ENCODE measurements around the gene TAOK1. TPM values are rescaled to one million over a fixed set of nuclear protein-coding genes. Genes with fewer than 3 reads are reported as not detected.

Gene TAOK1
- polyA plus RNA-seq, 1 donor = 32.3 TPM

DNA sequence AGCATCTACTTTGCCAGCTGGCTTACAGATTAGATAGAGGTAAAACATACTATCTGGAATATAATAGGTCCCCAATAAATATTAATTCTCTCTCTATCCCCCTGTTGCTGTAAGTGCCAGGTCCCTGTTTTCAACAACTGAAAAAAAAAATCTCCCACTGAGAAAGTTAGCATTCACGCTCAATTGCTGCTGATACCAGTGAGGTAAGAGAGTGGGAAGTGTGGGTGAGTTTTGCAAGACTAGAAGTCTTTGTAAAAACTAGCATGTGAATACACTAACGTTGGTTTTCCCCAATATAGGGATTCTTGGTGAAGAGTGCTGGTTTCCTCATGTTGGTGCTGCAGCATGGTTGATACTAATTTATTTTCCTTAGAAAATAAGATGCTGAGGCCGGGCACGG, 11.7 kb upstream of the TAOK1 start:
- DNase-seq (ENCODE audit: low read depth) = no peak

DNA sequence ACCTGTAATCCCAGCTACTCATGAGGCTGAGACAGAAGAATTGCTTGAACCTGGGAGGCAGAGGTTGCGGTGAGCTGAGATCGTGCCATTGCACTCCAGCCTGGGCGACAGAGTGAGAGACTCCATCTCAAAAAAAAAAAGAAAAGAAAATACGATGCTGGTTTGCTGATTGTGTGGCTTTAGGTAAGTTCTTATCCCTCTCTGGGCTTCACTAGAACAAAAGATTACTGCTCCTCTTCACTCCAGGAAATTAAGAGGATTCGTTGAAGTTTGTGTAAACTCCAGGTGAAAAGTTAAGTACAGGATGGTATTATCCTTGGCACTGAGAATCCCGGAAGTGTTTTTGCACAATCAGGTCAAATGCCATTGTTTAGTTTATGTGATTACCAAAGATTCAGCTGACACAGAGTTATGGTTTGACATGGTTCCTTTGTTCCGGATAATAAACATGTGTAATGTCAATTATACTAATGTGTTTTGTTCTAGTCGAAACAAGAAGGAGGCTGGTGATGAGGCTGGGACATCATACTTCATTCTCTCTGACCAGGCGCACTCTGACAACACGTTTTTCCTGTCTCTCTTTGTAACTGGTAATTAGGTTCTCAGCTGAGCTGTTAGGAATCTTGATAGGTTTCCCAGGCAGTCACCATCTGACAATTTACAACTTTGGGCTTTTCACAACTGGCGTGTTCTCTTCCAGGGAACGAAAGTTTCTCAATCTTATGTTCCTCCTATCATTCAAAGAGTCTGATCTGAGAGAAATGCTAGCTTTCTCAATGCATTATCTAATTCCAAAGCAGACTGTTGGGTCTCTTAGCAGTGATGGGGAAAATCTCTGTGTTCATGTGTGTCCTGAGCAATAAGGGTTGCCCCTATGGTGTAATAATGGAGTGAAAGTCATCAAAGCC, 10.8 kb upstream of the TAOK1 start:
- DNase-seq (ENCODE audit: low read depth) = no peak

DNA sequence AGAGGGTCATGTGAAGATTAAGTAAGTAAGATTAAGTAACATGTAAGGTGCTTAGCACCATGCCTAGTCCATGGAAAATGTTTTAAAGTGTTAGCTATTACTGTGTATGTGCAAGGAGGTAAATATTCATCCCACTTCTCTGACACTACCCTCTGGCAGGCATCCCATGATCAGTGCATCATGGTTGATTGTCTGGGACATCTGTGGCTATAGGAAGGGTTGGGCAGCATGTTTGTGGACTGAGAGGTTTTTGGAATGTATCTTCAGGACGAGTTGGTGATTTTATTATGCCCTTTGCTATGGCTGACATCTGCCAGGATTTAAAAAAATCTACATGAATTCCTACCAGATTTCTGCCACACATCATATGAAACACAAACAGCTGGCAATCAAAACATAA, 6.5 kb upstream of the TAOK1 start:
- DNase-seq (ENCODE audit: low read depth) = no peak

DNA sequence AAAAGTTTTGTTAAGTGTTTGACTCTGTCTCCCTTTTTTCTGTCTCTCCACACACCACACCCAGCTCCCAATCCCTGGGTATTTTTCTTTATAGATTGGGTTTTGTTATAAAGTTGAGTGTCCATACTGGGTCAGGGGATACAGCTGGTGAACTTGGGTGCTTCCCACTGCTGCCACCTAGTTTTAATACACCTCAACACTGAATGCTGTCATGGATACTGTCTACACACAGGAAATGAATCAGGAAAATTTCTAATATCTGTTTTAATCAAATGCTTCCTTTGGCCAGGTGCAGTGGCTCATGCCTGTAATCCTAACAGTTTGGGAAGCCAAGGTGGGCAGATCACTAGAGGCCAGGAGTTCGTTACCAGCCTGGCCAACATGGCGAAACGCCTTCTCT, 5.3 kb upstream of the TAOK1 start:
- DNase-seq (ENCODE audit: low read depth) = no peak

DNA sequence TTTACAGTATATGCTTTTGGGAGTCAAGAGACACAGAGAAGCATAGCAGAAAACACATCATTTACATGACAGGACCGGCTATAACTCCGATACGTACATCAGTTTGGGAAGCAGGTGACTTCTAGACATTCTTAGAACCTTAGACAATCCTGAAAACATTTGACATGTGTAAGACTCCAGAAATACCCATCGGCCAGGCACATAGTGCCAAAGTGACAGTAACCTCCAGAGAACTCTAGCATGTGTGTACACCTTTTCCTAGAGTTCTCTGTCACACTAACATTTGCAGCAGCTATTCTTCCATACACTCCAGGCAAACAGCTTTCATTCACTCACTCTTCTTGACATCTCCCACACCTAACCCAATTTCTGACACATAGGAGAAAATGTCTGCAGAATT, 3.4 kb upstream of the TAOK1 start:
- DNase-seq (ENCODE audit: low read depth) = no peak

DNA sequence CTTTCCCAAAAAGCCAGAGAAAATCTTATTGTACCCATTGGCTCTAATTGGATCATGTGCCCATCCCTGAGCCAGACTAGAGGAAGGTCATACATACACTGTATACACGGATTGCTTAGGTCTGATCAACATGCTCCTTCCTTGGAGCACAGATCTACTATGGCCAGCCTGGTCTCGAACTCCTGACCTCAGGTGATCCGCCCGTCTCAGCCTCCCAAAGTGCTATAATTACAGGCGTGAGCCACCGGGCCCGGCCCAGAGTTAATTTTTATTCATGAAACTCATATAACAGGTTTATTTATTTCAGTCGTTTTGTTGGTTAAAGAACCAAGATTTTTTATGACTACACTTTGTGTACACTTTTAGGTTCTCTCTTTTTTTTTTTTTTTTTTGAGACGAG, 1.2 kb upstream of the TAOK1 start:
- no peak for DNase-seq (ENCODE audit: low read depth)

DNA sequence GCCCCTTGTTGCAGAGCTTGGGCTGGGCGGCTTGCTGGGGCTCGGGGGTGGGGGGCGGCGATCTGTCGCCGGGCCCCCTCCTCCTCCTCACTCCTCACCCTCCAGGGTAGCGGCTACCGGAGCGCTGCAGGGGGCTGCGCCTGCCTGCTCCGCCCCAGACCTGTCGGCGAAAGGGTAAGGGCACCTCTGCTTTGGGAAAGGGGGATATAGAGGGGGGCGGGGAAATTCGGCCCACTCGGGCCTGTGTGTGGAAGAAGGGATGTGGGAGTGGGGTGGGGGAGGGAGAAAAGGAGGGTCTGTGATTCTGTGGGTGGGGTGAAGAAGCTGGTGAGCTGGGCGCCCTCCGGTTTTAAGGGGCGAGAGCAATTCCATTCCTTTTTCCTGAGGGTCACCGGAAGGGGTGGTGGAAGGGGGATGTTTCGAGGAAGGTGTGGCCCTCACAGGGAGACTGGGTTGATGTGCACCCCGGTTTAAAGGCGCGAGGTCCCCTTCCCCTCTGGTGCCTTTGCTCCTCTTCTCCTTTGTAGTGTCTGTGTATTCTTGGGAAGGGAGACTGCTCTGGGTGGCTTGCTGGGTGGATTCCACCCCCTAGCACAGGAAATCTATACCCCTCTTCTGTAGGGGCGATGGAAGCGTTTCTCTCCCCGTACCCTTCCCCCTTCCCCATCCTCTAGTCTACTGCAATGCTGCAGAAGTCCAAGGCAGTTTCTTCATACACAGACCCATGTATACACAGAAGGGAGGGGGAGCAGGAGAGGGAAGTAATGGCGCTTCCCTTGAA, 878 bp downstream of the TAOK1 start:
- no peak for DNase-seq (ENCODE audit: low read depth)

DNA sequence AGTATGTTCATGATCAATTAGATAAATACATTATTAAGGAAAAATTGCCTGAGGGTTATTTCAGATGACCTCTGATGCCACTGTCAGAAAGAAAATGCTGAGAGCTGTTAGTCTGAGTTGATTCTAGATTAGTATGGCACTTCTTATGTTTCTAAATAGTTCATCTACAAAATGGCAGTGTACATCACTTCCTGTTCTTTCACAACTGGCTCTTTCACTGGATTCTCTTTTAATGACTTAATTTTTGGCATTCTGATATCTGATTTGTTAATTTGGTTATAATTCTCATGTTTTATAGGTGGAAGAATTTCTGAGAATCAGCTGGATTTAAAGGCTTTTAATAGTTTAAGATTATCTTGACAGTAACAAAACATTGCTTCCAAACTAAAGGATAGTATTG, 3.3 kb downstream of the TAOK1 start:
- DNase-seq (ENCODE audit: low read depth) = no peak

DNA sequence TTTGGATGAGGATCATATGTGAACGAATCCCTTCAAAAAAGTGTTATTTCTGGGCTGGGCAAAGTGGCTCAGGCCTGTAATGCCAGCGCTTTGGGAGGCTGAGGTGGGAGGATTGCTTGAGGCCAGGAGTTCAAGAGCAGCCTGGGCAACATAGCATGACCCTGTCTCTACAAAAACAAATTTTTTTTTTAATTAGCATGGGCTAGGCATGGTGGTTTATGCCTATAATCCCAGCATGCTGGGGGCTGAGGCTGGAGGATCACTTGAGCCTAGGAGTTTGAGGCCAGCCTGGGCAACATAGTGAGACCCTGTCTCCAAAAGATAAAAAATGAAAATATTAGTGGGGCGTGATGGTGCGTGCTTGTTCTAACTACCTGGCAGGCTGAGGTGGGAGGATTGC, 4.6 kb downstream of the TAOK1 start:
- no peak for DNase-seq (ENCODE audit: low read depth)

DNA sequence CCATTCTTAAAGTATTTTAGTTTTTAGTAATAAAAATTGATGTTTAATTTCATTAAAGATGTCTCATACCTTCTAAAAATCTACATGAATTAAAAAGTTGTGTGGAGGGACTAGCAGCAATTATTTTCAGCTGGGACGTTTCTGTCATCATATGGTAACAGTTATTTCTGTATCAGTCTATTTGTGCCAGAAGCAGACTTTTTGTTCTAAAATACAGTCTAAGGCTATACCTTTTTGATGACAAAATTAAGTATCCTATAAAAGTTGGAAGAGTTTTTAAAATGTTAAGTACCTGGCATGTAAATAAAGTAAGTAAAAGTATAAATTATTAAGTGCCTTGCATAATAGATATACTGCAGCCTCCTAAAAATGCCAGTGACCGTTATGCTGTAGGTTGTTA, 5.9 kb downstream of the TAOK1 start:
- DNase-seq (ENCODE audit: low read depth) = no peak

DNA sequence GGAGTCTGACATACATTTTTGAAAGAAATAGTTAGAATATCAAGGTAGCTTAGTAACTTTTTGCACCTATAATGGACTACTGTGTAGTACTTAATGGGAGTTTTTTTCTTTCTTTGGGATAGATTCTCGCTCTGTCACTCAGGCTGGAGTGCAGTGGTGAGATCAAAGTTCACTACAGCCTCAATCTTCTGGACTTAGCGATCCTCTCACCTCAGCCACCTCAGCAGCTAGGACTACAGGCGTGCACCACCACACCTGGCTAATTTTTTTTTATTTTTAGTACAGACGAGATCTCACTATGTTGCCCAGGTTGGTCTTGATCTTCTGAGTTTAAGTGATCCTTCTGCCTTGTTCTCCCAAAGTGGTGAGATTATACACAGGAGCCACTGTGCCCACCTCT, 9.5 kb downstream of the TAOK1 start:
- no peak for DNase-seq (ENCODE audit: low read depth)

DNA sequence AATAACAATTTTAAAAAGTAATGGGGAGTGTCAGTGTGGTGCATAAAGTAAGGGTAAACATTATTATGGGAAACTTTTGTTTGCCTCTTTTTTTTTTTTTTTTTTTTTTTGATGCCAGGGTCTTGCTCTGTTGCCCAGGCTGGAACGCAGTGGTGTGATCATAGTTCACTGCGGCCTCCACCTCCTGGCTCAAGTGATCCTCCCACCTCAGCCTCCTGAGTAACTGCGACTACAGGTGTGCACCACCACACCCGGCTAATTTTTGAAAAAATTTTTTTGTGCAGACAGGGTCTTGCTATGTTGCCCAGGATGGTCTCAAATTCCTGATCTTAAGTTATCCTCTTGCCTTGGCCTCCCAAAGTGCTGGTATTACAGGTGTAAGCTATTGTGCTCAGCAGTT, 10.7 kb downstream of the TAOK1 start:
- no peak for DNase-seq (ENCODE audit: low read depth)

DNA sequence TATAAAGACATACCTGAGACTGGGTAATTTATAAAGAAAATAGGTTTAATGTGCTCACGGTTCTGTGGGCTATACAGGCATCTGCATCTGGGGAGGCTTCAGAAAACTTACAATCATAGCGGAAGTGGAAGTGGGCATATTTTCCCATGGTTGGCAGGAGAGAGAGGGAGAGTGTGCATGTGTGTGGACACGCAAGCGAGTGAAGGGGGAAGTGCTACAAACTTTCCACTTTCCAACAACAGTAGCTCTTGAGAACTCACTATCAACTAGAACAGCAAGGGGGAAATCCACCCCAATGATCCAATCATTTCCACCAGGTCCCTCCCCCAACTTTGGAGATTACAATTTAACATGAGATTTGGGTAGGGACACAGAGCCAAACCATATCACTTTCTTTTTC, 11.1 kb downstream of the TAOK1 start:
- no peak for DNase-seq (ENCODE audit: low read depth)

DNA sequence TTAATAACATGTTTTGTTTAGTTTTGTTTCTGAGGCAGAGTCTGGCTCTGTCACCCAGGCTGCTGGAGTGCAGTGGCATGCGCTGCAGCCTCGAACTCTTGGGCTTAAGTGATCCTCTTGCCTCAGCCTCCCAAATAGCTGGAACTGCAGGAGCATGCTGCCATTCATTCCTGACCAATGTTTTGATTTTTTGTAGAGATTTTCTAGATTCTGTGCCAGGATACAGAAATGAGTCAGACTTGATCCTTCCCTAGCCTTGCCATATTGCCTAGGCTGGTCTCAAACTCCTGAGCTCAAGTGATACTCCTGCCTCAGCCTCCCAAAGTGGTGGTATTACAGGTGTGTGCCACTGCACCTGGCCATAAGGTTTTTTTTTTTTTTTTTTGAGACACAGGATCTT, 17.7 kb downstream of the TAOK1 start:
- DNase-seq (ENCODE audit: low read depth) = no peak

DNA sequence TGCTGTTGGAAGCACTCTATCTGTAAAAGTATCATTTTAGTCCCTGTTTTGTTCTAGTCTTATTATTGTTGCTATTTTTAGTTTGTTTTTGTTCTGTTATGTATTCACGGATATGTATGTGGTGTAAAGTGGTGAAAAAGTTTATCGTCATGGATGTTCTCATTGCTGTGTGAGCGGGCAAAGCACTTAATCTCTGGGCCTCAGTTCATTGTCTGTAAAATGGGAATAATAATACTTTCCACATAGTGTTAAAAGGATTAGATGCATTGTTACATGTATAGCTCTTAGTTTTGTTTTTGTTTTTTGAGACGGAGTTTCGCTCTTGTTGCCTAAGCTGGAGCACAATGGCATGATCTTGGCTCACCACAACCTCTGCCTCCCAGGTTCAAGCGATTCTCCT, 19.8 kb downstream of the TAOK1 start:
- no peak for DNase-seq (ENCODE audit: low read depth)

DNA sequence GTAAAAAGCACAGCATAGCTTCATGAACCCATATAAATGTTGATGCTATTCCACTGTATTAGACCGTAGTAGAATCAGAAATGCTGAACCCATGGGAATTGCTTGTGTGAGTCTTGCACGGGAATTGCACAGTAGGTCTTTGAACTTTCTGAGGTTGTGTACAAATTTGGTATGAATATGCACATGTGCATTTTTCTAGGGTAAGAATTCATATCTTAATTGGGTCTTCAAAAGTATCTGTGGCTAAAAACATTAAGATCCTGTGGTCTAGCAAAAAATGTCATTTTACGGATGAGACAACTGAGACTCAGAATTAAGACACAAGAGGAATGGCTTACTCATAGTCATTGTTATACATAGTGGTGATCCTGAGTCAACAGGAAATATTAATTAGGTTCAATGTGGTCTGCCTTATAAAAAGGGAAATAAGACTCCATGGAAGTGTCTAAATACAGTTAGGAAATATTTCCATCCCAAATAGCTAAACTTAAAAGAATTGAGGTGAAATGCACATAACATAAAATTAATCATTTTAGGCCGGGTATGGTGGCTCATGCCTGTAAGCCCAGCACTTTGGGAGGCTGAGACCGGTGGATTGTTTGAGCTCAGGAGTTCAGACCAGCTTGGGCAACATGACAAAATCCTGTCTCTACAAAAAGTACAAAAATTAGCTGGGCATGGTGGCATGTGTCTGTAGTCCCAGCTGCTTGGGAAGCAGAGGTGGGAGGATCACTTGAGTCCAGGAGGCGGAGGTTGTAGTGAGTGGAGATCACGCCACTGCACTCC, 22.8 kb downstream of the TAOK1 start:
- no peak for DNase-seq (ENCODE audit: low read depth)

DNA sequence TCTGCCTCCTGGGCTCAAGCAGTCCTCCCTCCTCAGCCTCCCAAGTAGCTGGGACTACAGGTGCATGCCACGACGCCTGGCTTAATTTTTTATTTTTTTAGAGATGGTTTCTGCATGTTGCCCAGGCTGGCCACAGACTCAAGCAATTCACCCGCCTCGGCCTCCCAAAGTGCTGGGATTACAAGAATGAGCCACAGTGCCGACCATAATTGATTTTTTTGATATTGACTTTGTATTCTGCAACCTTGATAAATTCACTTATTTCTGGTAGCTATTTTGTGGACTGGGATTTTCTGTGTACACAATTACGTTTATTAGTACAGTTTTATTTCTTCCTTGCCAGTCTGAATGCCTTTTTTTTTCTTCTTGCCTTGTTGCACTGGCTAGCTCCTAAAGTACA, 30.0 kb downstream of the TAOK1 start:
- no peak for DNase-seq (ENCODE audit: low read depth)

DNA sequence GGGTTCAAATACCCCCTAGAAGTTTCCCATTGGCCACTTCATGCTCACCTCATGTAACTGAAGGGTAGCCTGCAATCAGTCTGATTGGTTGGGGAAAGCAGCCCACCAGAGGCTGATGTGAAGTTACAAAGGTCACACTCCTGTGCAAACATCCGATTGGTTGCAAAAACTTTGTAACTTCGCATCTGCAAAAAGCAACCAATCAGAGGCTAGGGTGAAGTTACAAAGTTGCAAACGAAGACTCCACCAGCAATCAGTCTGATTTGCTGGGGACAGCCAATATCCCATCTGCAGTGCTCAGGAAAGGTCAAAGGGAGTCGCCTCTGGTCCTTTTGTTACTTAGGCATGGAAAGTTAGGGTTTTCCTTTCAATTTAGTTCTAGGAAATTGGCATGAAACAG, 40.1 kb downstream of the TAOK1 start:
- no peak for DNase-seq (ENCODE audit: low read depth)

DNA sequence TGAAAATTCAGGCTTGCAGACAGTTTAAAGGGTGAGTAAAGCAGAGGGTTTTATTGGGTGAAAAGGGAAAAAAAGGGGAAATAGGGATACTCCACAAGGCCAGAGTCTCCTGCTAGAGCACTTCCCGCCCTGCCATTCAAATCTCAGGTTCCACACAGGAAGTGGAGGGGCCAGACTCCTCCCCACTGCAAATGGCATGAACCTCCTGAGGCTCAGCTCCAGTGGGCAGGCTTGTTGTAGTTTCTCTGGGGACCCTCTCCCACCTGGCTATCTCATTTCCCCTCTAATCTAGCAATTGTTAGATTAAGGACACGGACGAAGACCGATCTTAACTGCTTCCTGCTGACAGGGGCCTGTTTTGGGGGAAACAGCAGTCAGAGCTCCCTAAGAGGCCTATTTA, 43.4 kb downstream of the TAOK1 start:
- no peak for DNase-seq (ENCODE audit: low read depth)

DNA sequence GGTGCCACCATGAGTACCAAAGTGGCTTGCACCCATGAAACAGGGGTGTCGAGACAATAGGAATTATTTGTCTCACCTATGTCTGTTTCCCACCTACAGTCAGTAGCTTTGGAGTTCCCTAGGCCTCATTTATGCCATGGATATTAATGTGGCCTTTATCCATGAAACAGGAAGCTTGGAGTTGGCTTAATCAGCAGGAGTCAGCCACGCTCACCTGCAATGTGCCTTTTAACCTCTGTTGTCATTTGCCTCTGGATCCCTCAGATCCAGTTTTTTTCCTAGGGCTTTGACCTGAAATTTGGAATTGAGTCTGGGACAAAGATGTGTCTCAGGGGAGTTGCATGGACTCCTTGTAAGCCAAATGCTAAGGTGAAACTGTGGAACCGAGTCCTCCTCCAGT, 44.4 kb downstream of the TAOK1 start:
- DNase-seq (ENCODE audit: low read depth) = no peak

DNA sequence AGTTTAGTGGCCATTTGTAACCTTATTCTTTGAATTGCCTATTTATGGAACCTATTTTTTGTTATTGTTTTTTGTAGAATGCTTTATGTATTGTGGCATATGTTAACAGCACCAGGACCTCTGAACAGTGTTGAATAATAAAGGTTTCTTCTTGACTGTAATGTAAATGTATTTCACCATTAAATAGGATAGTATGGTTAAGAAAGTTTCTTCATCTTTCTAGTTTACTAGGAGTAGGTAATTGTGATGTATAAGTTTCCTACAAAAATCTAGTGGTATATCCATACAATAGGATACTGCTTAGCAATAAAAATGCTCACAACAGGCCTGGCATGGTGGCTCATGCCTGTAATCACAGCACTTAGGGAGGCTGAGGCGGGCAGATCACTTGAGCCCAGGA, 52.3 kb downstream of the TAOK1 start:
- DNase-seq (ENCODE audit: low read depth) = no peak

DNA sequence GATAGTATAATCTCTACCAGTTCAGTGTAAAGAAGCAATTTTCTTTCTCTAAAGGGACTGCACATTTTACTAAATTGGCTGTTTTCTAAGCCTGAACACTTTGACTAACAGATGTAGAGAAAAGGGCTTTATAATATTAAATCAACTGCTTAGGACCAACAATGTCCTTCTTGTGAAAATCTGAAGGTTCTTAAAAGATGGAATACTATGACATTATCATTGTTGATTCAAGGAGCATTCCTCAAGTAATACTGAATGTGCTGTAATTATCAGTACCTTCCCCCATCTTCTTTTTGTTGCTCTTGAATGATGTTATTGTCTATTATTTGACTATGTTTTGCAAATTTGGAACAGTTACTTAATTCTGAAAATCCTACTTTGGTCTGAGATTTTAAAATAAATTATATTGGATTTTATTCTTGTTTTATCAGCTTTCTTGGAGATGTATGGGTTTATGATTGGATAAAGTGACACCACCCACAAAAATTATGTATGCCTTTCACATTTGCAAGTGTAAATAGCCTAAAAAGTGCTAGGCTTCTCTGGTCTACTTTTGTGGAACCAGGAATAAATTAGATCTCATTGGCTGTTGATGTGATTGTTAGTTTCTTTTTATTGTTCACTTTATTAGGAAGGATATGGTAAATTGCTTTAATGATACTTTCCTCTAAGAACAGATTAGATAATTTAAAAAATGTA, 53.0 kb downstream of the TAOK1 start:
- no peak for DNase-seq (ENCODE audit: low read depth)

Measured in forelimb muscle (tissue), 1 donor.